K562 (cell line): Measurements from ENCODE around the gene GP1BB. TPM values are rescaled to one million over a fixed set of nuclear protein-coding genes. Genes with fewer than 3 reads are reported as not detected.
A peak's percentile ranks its signal among the peaks of the same experiment; 100 is the strongest.

Experiments used
- DNMT1 ChIP-seq: fragments of 450-650 bp; IDR thresholded peaks from 2 replicates; pipeline ENCODE4 v1.6.1; 2016; ENCODE audit warnings: antibody characterized with exemption, mild to moderate bottlenecking
- EGR1 ChIP-seq: fragments of 450-650 bp; conservative IDR thresholded peaks from 2 replicates; pipeline ENCODE4 v1.6.1; 2017; ENCODE audit warnings: mild to moderate bottlenecking
- ETV1 ChIP-seq: fragments of 450-650 bp; conservative IDR thresholded peaks from 2 replicates; pipeline ENCODE4 v1.6.1; 2016; ENCODE audit warnings: missing genetic modification characterization, control low read depth, low read depth, missing compliant biosample characterization
- FUS ChIP-seq: fragments of 200-400 bp; formaldehyde crosslinking; optimal IDR thresholded peaks from 2 replicates; pipeline ENCODE3; 2017; ENCODE audit warnings: low read depth, low read length
- GTF2E2 ChIP-seq: fragments of 200-800 bp; sonication (Bioruptor generic); IDR thresholded peaks from 2 replicates; pipeline ENCODE4 v1.6.1; 2016; ENCODE audit warnings: missing genetic modification characterization, missing compliant biosample characterization
- POLR3G ChIP-seq: IDR thresholded peaks from 2 replicates; pipeline ENCODE4 v1.6.1; 2011; ENCODE audit not compliant: insufficient read length, insufficient replicate concordance; ENCODE audit errors: extremely low read depth
- POU5F1 ChIP-seq: fragments of 150-350 bp; IDR thresholded peaks from 2 replicates; pipeline ENCODE4 v1.6.1; 2014; ENCODE audit warnings: borderline replicate concordance, low read length, low read depth, mild to moderate bottlenecking; ENCODE audit not compliant: partially characterized antibody
- RBFOX2 ChIP-seq: fragments of 200-400 bp; formaldehyde crosslinking; IDR thresholded peaks from 2 replicates; pipeline ENCODE4 v1.6.1; 2017; ENCODE audit warnings: low read depth, mild to moderate bottlenecking, low read length, moderate library complexity
- SMARCC2 ChIP-seq: fragments of 450-650 bp; IDR thresholded peaks from 2 replicates; pipeline ENCODE4 v1.6.1; 2017; ENCODE audit warnings: antibody characterized with exemption, moderate library complexity, mild to moderate bottlenecking, low read depth
- WHSC1 ChIP-seq: IDR thresholded peaks from one replicate; pipeline ENCODE4 v1.6.1; 2012; ENCODE audit warnings: low read length, control low read depth, inconsistent platforms
- ZNF175 ChIP-seq: fragments of 200-800 bp; sonication (Bioruptor generic); IDR thresholded peaks from 2 replicates; pipeline ENCODE4 v1.6.1; 2016; ENCODE audit warnings: low read depth, mild to moderate bottlenecking, missing genetic modification characterization, missing compliant biosample characterization
- ZNF197 ChIP-seq: fragments of 200-800 bp; sonication (Bioruptor generic); IDR thresholded peaks from 2 replicates; pipeline ENCODE4 v1.6.1; 2016; ENCODE audit warnings: low read depth, missing genetic modification characterization, missing compliant biosample characterization
- ZNF583 ChIP-seq: fragments of 250-450 bp; sonication (Bioruptor Pico); IDR thresholded peaks from 2 replicates; pipeline ENCODE4 v1.4.0; 2020
- polyA plus RNA-seq, 8 experiments: library from polyadenylated mRNA; depleted of rRNA in 4 of 8; stranded (reverse) in 5 of 8; unstranded in 3 of 8; fragments of >200 nt; fragmentation: Nextera tagmentation in 2 of 8; fragmentation: Illumina TruSeq in 1 of 8; extraction: Ambion mirVana in 2 of 8; extraction: Trizol in 1 of 8; gene quantifications; 2 replicates each; pipeline versions ENCODE4 v1.2.1 to v1.2.3, GENCODE V29; 2011 to 2014; ENCODE audit warnings: inconsistent platforms in 1 of 8, missing spikeins in 1 of 8
- total RNA-seq, 7 experiments: library from RNA; depleted of rRNA in 6 of 7; stranded (reverse); fragments of >200 nt in 6 of 7; fragmentation: Illumina TruSeq in 2 of 7; extraction: Trizol in 2 of 7; gene quantifications; 2 replicates each; pipeline versions ENCODE4 v1.2.1 to v1.2.3, GENCODE V29; 2011 to 2021; ENCODE audit warnings: low replicate concordance in 1 of 7
- TF ChIP-seq, protein P1 (sequence below), 2 experiments: IDR thresholded peaks; 2 replicates each; pipeline ENCODE4 v1.6.1; 2011; ENCODE audit warnings: borderline replicate concordance in 1 of 2, control low read depth in 1 of 2, low read depth in 1 of 2, low read length in 1 of 2, mild to moderate bottlenecking in 1 of 2, mixed read lengths in 1 of 2, moderate library complexity in 1 of 2; ENCODE audit not compliant: insufficient read depth in 1 of 2, insufficient read length in 1 of 2, poor library complexity in 1 of 2, severe bottlenecking in 1 of 2; ENCODE audit errors: extremely low read depth in 1 of 2
- TF ChIP-seq, protein P2 (sequence below): fragments of 450-650 bp; formaldehyde crosslinking; IDR thresholded peaks from 2 replicates; pipeline ENCODE4 v1.4.0; 2020; ENCODE audit warnings: mild to moderate bottlenecking
- TF ChIP-seq, protein P3 (sequence below): fragments of 250-450 bp; sonication (Bioruptor Pico); IDR thresholded peaks from 2 replicates; pipeline ENCODE4 v1.9.0; 2021; ENCODE audit warnings: mild to moderate bottlenecking
- TF ChIP-seq, protein P4 (sequence below), 2 experiments: fragments of 450-650 bp in 1 of 2; IDR thresholded peaks; 2 replicates each; pipeline ENCODE4 v1.6.1; 2011 to 2017; ENCODE audit warnings: low read depth in 2 of 2, antibody characterized with exemption in 1 of 2, borderline replicate concordance in 1 of 2, low read length in 1 of 2, mild to moderate bottlenecking in 1 of 2, mixed read lengths in 1 of 2; ENCODE audit not compliant: control insufficient read depth in 1 of 2
- TF ChIP-seq, protein P5 (sequence below): IDR thresholded peaks from 3 replicates; pipeline ENCODE4 v1.6.1; 2011; ENCODE audit warnings: borderline replicate concordance, mild to moderate bottlenecking; ENCODE audit not compliant: insufficient read length, insufficient read depth

Gene GP1BB
- total and polyA plus RNA-seq, 9 of the 15 experiments (the other 6 are each of a cell fraction or from before 2014, with no cell fraction given): 0.69 to 162 (median 2.8) TPM

DNA sequence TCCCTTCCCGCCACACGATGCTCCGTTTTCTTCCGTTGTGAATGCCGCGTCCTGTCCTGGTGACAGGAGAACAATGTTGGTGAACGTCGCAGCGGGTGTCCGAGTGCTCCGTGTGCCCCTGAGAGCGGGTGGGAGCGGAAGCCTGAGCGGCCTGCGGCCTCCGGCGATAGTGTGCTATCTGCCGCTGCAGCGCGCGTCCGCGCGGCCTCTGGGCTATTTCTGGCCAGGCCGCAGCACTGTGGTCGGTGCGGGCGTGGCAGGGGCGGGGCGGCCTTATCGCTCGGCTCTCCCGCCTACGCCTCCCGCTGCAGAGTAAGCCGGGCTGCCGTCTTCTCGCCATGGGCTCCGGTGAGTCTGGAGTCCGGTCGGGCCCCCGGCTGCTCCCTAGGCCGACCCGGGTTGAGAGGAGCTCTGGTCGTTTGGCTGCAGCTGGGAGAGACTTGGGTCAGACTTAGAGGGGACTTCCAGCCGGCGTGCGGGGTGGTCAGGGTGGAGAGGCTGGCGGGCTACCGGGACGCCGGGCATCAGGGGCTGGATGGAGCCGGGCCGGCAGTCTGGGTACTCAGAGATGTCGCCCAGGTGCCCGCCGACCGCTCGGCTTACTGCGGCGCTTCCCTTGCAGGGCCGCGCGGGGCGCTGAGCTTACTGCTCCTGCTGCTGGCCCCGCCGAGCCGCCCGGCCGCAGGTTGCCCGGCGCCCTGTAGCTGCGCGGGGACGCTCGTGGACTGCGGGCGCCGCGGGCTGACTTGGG is at the start of gene GP1BB (continued):
- TF ChIP-seq POU5F1: peak; percentile 97
- TF ChIP-seq FUS: peak; percentile 100
- no peak for TF ChIP-seq ZNF583
- peak; percentile 92 for TF ChIP-seq RBFOX2
- TF ChIP-seq, protein P1, sequence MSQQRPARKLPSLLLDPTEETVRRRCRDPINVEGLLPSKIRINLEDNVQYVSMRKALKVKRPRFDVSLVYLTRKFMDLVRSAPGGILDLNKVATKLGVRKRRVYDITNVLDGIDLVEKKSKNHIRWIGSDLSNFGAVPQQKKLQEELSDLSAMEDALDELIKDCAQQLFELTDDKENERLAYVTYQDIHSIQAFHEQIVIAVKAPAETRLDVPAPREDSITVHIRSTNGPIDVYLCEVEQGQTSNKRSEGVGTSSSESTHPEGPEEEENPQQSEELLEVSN (IDR thresholded peaks at IDR 0.05; ENCODE audit: borderline replicate concordance in 1 of 2, extremely low read depth in 1 of 2, insufficient read depth in 1 of 2, insufficient read length in 1 of 2, low read depth in 1 of 2, low read length in 1 of 2, poor library complexity in 1 of 2, severe bottlenecking in 1 of 2): peak; percentile 96 to 99
- no peak for TF ChIP-seq POLR3G
- TF ChIP-seq WHSC1: peak; percentile 92
- TF ChIP-seq, protein P2, sequence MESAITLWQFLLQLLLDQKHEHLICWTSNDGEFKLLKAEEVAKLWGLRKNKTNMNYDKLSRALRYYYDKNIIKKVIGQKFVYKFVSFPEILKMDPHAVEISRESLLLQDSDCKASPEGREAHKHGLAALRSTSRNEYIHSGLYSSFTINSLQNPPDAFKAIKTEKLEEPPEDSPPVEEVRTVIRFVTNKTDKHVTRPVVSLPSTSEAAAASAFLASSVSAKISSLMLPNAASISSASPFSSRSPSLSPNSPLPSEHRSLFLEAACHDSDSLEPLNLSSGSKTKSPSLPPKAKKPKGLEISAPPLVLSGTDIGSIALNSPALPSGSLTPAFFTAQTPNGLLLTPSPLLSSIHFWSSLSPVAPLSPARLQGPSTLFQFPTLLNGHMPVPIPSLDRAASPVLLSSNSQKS: no peak
- TF ChIP-seq, protein P3, sequence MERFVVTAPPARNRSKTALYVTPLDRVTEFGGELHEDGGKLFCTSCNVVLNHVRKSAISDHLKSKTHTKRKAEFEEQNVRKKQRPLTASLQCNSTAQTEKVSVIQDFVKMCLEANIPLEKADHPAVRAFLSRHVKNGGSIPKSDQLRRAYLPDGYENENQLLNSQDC (CRISPR knock-in tag): peak; percentile 83; the same call in 1 of the 2 replicates
- TF ChIP-seq ETV1 (tag): peak; percentile 100
- peak; percentile 98 for TF ChIP-seq SMARCC2
- TF ChIP-seq ZNF197 (CRISPR knock-in tag): no peak
- TF ChIP-seq DNMT1: 0 out of 2 replicates have a peak, but pooled peaks have one; percentile 84
- TF ChIP-seq, protein P4, sequence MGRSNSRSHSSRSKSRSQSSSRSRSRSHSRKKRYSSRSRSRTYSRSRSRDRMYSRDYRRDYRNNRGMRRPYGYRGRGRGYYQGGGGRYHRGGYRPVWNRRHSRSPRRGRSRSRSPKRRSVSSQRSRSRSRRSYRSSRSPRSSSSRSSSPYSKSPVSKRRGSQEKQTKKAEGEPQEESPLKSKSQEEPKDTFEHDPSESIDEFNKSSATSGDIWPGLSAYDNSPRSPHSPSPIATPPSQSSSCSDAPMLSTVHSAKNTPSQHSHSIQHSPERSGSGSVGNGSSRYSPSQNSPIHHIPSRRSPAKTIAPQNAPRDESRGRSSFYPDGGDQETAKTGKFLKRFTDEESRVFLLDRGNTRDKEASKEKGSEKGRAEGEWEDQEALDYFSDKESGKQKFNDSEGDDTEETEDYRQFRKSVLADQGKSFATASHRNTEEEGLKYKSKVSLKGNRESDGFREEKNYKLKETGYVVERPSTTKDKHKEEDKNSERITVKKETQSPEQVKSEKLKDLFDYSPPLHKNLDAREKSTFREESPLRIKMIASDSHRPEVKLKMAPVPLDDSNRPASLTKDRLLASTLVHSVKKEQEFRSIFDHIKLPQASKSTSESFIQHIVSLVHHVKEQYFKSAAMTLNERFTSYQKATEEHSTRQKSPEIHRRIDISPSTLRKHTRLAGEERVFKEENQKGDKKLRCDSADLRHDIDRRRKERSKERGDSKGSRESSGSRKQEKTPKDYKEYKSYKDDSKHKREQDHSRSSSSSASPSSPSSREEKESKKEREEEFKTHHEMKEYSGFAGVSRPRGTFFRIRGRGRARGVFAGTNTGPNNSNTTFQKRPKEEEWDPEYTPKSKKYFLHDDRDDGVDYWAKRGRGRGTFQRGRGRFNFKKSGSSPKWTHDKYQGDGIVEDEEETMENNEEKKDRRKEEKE (IDR thresholded peaks at IDR 0.05; ENCODE audit: borderline replicate concordance in 1 of 2, control insufficient read depth in 1 of 2, low read depth in 2 of 2, low read length in 1 of 2): no peak
- TF ChIP-seq, protein P5, sequence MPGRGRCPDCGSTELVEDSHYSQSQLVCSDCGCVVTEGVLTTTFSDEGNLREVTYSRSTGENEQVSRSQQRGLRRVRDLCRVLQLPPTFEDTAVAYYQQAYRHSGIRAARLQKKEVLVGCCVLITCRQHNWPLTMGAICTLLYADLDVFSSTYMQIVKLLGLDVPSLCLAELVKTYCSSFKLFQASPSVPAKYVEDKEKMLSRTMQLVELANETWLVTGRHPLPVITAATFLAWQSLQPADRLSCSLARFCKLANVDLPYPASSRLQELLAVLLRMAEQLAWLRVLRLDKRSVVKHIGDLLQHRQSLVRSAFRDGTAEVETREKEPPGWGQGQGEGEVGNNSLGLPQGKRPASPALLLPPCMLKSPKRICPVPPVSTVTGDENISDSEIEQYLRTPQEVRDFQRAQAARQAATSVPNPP: no peak
- TF ChIP-seq GTF2E2: no peak
- peak; percentile 100 for TF ChIP-seq EGR1
- TF ChIP-seq ZNF175 (CRISPR knock-in tag): no peak
